ENCODE measurements around the gene PRCP.

PRCP gene

GRCh38 chr11:82906236-82906635 is 6.0 kb upstream of the PRCP start:
- DNase-seq = no peak

DNA sequence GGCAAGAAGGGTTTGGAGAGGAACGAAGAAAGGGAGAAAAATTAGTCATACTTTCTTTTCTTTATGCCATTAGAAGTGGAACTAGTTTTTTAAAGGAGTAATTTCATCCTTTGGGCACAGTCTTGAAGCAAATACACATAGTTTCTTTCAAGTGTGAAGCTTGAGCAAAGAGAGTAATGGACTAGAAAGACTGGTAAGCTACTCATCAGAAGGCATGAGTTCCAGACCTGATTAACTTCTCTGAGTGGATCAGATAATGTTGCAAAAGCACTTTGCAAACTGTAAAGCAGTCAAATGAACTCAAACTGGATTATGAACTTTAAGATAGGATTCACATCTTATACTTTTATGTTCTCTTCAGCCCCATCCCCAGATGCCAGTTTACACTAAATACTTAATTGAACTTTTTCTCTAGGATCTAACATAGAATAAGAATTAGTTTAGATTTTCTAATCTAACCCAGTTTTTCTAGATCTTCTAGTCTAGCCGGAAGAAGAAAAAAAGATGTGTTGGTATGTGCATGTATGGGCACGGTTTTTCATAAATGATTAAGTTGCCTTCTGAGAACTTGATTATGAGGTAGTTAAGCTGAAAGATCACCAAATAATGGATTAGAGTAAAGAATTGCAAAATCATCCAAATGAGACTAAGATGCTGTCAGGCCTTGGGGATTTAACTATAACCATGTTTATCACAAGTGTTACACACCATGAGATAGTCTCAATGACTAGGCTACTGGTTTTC is 3.8 kb upstream of the PRCP start:
- DNase-seq = no peak

DNA sequence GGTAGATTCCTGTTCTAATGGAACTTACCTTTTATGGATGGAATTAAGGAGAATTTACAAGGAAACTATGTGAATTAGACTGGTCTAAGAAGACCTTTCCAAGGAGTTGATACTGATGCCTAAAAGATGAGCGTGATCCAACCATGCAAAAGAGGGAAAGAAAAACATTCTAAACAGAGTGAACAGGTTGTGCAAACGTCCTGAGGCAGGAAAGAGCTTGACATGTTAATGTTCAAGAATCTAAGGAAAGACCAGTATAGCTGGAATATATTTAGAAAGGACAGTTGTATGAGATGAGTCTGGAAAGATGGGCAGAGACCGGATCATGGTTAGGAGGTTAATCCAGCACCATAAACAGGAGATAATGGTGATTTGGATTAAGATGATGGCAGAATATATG is 2.6 kb upstream of the PRCP start:
- DNase-seq = no peak

DNA sequence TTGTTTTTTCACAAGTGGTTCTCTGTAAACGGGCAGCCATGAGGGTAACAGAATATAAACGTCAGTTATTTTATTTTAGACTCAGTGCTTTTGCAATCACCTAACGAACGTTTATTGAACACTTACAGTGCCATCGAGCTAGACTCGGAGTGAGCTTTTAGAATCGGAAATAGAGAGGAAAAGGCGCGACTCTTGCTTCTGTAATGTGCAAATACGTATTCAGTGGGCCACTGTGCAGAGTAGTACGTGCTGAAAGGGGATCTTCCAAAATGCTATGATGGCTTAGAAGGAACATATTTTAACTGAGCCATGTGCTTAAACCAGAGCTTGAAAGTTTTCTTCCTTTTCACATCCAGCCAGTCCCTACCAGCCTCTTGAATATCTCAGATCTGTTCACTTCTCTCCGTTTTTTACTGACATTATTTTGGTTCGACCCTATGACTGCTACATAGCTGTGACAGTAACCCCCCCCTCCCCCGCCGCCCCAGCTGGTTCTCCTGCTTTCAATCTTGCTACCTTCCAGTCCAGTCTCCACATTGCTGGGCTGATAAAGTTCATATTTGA is 1.8 kb upstream of the PRCP start:
- DNase-seq = no peak

- peak; percentile 93 to 95 for DNase-seq
These were observed 1.1 kb upstream of the PRCP start, which contains the start of gene DDIAS for GRCh38 chr11:82901165-82901921. TSS of gene DDIAS (plus strand) at chr11:82901736. CDS start at chr11:82914739, 13,003 bp downstream.

GRCh38 chr11:82899957-82900276 is 313 bp downstream of the PRCP start:
- no peak for DNase-seq

GRCh38 chr11:82899186-82899820 is 927 bp downstream of the PRCP start:
- DNase-seq = no peak

- no peak for DNase-seq
These were observed 2.0 kb downstream of the PRCP start for GRCh38 chr11:82898241-82898640.

DNA sequence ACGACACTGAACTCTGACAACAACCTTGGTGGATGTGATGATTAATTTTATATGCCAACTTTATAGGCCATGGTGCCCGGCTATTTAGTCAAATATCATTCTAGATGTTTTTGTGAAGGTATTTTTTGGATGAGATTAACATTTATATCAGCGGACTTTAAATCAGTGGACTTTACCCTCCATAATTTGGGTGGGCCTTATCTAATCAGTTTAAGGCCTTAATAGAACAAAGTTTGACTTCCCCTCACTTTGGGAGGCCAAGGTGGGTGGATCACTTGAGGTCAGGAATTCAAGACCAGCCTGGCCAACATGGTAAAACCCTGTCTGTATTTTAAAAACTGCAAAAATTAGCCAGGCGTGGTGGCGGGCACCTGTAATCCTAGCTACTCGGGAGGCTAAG is 4.0 kb downstream of the PRCP start:
- DNase-seq = no peak

GRCh38 chr11:82895437-82896091 is 4.7 kb downstream of the PRCP start:
- DNase-seq = no peak

DNA sequence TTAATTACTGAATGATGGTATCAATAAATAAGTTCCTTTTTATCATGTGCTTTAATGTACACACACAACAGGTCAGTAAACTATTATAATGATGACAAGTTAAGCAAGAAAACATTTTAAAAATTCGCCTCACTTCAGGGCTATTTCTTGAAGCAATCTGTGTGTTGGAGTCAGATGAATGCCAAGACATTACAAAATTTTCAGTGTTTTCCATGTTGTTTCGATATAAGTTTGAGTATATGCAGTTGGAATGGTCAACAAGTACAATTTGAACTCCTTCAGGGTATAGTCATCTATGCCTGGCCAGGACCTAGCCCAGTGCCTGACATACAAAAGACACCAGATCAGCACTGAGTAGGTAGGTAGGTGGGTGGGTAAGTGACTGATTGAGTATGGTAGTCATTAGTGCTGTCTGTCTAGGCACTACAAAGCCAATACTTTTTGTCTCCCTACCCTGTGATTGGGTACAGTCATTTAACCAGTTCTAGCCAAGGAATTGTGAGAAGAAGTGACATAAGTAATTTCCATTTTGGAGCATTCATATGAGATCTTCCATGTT is 7.5 kb downstream of the PRCP start:
- no peak for DNase-seq

- DNase-seq = no peak
These were observed 9.3 kb downstream of the PRCP start for GRCh38 chr11:82890936-82891335.

- no peak for DNase-seq
These were observed 10.3 kb downstream of the PRCP start for GRCh38 chr11:82890002-82890341.

- no peak for DNase-seq
These were observed 10.9 kb downstream of the PRCP start for GRCh38 chr11:82889133-82890001.

- no peak for DNase-seq
These were observed 16.4 kb downstream of the PRCP start for GRCh38 chr11:82883853-82884252.

DNA sequence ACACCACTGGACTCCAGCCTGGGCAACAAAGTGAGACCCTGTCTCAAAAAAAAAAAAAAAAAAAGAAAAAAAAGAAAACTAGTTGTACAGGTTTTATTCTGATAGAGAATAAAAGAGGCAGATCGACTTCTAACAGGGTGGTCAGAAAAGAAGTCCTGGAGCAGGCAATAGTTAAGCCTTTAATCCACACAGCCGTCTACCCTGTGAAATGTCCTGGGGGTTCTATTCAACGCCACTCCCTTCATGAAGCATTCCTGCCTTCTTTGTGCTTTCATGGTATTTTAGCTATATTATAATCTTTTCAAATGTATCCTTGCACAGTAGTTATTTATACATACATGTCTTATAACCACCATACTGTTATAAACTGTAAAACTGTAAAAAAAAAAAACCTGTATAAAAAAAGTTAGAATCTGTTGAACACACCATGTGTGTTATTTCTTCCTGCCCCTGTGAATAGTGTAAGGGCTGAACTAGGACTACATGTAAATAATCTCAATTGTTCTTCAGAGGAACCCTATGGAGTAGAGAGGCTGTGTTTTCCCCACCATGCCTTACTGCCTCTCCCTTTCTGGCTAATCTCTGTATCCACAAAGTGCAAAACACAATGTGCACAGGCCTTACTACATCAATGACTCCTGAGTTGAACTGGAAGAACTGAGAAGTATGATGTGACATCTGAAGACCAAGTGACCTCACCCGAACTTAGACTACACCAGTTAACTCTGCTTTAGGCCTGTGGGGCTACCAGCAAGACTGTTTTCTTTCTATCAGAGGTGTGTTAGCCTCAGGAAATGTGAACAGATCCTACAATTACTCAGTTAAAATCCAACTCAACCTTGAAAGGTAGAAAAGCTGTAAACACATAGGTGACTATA is 25.3 kb downstream of the PRCP start:
- no peak for DNase-seq

DNA sequence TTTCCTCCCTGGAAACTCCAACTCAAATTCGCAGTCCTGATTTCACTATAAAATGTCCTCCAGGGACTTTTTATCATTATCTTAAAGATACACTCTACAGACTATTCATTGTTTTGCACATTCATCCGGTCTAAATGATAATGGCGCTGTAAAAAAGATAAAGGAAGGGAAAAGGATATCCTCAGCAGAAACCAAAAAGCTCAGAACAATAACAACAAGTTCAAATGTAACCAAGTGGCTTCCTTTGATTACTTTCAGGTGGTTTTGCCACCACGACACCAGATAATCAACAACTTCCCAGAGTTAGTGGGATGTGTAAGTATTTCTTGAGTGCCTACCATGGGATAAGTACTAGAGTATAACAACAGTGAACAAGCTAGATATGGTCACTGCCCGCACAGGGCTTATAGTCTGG is 26.3 kb downstream of the PRCP start:
- no peak for DNase-seq

DNA sequence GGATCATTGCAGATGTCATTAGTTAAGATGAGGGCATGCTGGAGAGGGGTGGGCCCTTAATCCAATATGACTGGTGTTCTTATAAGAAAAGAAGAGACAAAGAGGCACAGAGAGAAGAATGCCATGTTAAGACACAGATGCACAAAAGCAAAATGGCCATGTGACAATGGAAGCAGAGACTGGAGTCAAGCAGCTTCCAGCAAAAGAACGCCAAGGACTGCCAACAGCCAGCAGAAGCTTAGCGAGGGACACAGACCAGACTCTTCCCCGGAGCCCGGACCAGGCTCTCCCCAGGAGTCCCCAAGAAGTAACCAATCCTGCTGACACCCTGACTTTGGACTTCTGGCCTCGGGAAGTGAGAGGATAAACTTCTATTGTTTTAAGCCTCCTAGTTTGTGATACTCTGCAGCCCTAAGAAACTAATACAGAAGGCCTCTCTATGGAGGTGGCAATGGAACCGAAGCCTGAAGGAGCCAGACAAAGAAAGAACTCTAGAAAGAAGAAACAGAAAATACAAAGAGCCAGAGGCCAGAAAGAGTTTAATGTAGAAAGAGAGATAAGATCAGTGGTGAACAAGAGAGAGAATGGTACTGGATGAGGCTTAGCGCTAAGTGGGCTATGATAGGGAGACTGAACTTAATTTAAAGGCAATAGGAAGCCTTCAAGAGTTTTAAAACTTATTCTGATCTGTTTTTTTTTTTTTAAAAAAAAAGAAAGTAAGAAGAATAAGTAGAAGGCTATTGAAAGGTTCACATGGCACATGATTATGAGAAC is 27.7 kb downstream of the PRCP start:
- DNase-seq = no peak

DNA sequence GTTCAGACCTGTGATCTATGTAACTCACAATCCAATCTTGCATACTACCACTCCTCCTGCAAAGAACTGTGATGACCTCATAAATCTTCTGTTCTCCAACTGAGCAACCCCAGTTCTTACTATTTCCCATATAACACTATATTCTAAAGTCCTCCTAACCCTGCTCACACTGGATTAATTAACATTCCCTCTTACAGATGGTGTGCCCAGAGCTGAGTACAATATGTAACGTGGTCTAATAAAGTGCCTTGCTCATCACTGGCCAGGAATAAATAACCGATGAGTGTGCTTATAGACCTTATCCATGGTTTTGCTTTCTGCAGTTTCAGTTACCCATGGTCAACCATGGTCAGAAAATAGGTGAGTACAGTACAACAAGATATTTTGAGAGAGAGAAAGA is 28.6 kb downstream of the PRCP start:
- no peak for DNase-seq

DNA sequence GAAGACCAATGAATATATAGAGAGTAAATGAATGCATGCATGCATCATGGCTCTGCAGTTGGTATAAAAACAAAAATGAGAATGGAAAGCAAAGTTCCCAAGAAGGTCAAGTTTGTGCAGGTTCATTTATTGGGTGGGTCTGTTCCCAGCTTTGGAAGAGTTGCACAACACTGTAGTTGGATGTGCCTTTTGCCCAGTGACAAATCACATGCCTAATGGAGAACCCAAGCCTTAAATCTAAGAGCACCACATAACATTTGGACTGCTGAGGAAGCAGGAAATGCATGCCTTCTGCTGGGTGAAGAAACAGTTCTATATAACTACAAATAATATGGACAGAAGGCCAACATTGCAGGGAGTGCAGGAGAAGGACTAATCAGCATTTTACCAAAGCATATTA is 30.6 kb downstream of the PRCP start:
- no peak for DNase-seq

Data from activated T-cell treated with anti-CD3 and anti-CD28 coated beads, Interleukin-2, amount 50 U/mL, for 48 hours (primary cell).